IPS DF 6.9 (cell line): ENCODE results near the gene BTN3A1.
"Not testable (repeated sequence)": the region's sequence is repeated elsewhere in the genome, so short reads cannot be mapped to it uniquely, and the experiment has no call there.

Experiments
- DNase-seq: peaks from one replicate; pipeline ENCODE4 v3.0.0-alpha.2; 2013; ENCODE audit warnings: low read depth, low spot score
- H3K27ac ChIP-seq: one replicate; pipeline ENCODE4 v1.5.1; 2013; ENCODE audit warnings: low read length, control low read depth
- H3K27me3 ChIP-seq: 2 replicates; pipeline ENCODE4 v1.6.1; 2013; ENCODE audit warnings: mild to moderate bottlenecking, low read length; ENCODE audit not compliant: control insufficient read depth, insufficient read depth
- H3K36me3 ChIP-seq: 2 replicates; pipeline ENCODE4 v1.6.1; 2013; ENCODE audit warnings: low read length; ENCODE audit not compliant: control insufficient read depth, insufficient read depth
- H3K4me1 ChIP-seq: 2 replicates; pipeline ENCODE4 v1.6.1; 2013; ENCODE audit warnings: low read length; ENCODE audit not compliant: control insufficient read depth, insufficient read depth
- H3K4me3 ChIP-seq: 2 replicates; pipeline ENCODE4 v1.5.1; 2013; ENCODE audit warnings: mild to moderate bottlenecking, low read length
- H3K9me3 ChIP-seq: 2 replicates; pipeline ENCODE4 v1.6.1; 2013; ENCODE audit warnings: low read length, inconsistent platforms; ENCODE audit not compliant: control insufficient read depth, insufficient read depth
- WGBS: extraction: QIAGEN DNeasy Blood & Tissue Kit; methylation state at CpG from one replicate; pipeline ENCODE4 v1.1.7; 2013; ENCODE audit warnings: mixed read lengths, missing lambda C conversion rate; ENCODE audit not compliant: insufficient read length, insufficient coverage; 5-methylcytosine and 5-hydroxymethylcytosine counted together

Gene BTN3A1

GRCh38 chr6:26422329-26422728 is 20.3 kb downstream of the BTN3A1 start:
- Histone ChIP-seq H3K36me3 (0 out of 2 replicates have a peak, but pooled peaks cover 3% of the 10 kb centered on the region), H3K27ac (no peak overlapping the region), H3K4me3 (no peak overlapping the region; the same call in 1 of the 2 replicates), H3K4me1 (no peaks in the 10 kb centered on the region), H3K9me3 (no peaks in the 10 kb centered on the region), H3K27me3 (no peaks in the 10 kb centered on the region)
- DNase-seq = no peak
- no CpG with 5 or more reads among the region's 3 CpGs for WGBS

GRCh38 chr6:26426691-26427450 is 24.8 kb downstream of the BTN3A1 start:
- H3K27ac ChIP-seq = no peak overlapping the region
- no peak overlapping the region for H3K4me3 ChIP-seq
- no peak for DNase-seq
- WGBS = no CpG with 5 or more reads among the region's 5 CpGs
- H3K27me3 ChIP-seq = no peaks in the 10 kb centered on the region
- H3K4me1 ChIP-seq = no peaks in the 10 kb centered on the region
- H3K9me3 ChIP-seq = no peaks in the 10 kb centered on the region
- H3K36me3 ChIP-seq = peaks cover 7% of the 10 kb centered on the region

GRCh38 chr6:26427451-26427809 is 25.4 kb downstream of the BTN3A1 start:
- H3K36me3 ChIP-seq = peaks cover 7% of the 10 kb centered on the region

GRCh38 chr6:26428206-26428605 is 26.1 kb downstream of the BTN3A1 start:
- Histone ChIP-seq H3K9me3 (no peaks in the 10 kb centered on the region), H3K4me3 (no peak overlapping the region), H3K4me1 (no peaks in the 10 kb centered on the region), H3K36me3 (peaks cover 7% of the 10 kb centered on the region), H3K27me3 (no peaks in the 10 kb centered on the region), H3K27ac (no peak overlapping the region)
- no CpG with 5 or more reads among the region's 2 CpGs for WGBS
- no peak for DNase-seq

More at GRCh38 chr6:26427451-26427809, 25.4 kb downstream of the BTN3A1 start:
- H3K27me3 ChIP-seq = no peaks in the 10 kb centered on the region
- no peaks in the 10 kb centered on the region for H3K4me1 ChIP-seq
- no peaks in the 10 kb centered on the region for H3K9me3 ChIP-seq
- no peak for DNase-seq
- no peak overlapping the region for H3K4me3 ChIP-seq
- H3K27ac ChIP-seq = no peak overlapping the region
- WGBS = no CpG with 5 or more reads among the region's 3 CpGs

GRCh38 chr6:26430787-26431186 is 28.7 kb downstream of the BTN3A1 start:
- Histone ChIP-seq H3K4me3 (no peak overlapping the region), H3K36me3 (peaks cover 7% of the 10 kb centered on the region), H3K27ac (no peak overlapping the region), H3K27me3 (no peaks in the 10 kb centered on the region; the same call in 1 of the 2 replicates), H3K9me3 (no peaks in the 10 kb centered on the region), H3K4me1 (no peaks in the 10 kb centered on the region)
- DNase-seq = no peak
- no CpG with 5 or more reads among the region's 5 CpGs for WGBS

- WGBS = no CpG with 5 or more reads among the region's 6 CpGs
- peaks cover 4% of the 10 kb centered on the region for H3K36me3 ChIP-seq
- no peaks in the 10 kb centered on the region for H3K9me3 ChIP-seq
- H3K27ac ChIP-seq = no peak overlapping the region
- no peak for DNase-seq
- no peaks in the 10 kb centered on the region; the same call in 1 of the 2 replicates for H3K27me3 ChIP-seq
- no peak overlapping the region for H3K4me3 ChIP-seq
- no peaks in the 10 kb centered on the region for H3K4me1 ChIP-seq
These were observed 29.4 kb downstream of the BTN3A1 start for GRCh38 chr6:26431258-26432172.

GRCh38 chr6:26432627-26433201 is 30.6 kb downstream of the BTN3A1 start:
- DNase-seq = no peak
- H3K4me3 ChIP-seq = no peak overlapping the region
- no peak overlapping the region for H3K27ac ChIP-seq
- H3K4me1 ChIP-seq = no peaks in the 10 kb centered on the region
- no CpG with 5 or more reads among the region's 5 CpGs for WGBS
- peaks cover 4% of the 10 kb centered on the region for H3K36me3 ChIP-seq
- H3K9me3 ChIP-seq = no peaks in the 10 kb centered on the region
- H3K27me3 ChIP-seq = no peaks in the 10 kb centered on the region; the same call in 1 of the 2 replicates

GRCh38 chr6:26433680-26434079 is 31.6 kb downstream of the BTN3A1 start:
- H3K36me3 ChIP-seq, H3K27me3 ChIP-seq, H3K27ac ChIP-seq, H3K4me1 ChIP-seq, H3K4me3 ChIP-seq, DNase-seq, H3K9me3 ChIP-seq: not testable (repeated sequence)
- no CpG with 5 or more reads among the region's 8 CpGs for WGBS

GRCh38 chr6:26436018-26436417 is 33.9 kb downstream of the BTN3A1 start:
- no peak overlapping the region for H3K4me3 ChIP-seq
- H3K27ac ChIP-seq = no peak overlapping the region
- DNase-seq = no peak
- peaks cover 4% of the 10 kb centered on the region; the same call in 1 of the 2 replicates for H3K36me3 ChIP-seq
- no peaks in the 10 kb centered on the region for H3K9me3 ChIP-seq
- WGBS = no CpG with 5 or more reads among the region's 4 CpGs
- H3K27me3 ChIP-seq = no peaks in the 10 kb centered on the region; the same call in 1 of the 2 replicates
- no peaks in the 10 kb centered on the region for H3K4me1 ChIP-seq

GRCh38 chr6:26437550-26437949 is 35.5 kb downstream of the BTN3A1 start:
- Histone ChIP-seq H3K4me1 (no peaks in the 10 kb centered on the region), H3K9me3 (no peaks in the 10 kb centered on the region), H3K36me3 (no peaks in the 10 kb centered on the region), H3K27me3 (no peaks in the 10 kb centered on the region; the same call in 1 of the 2 replicates), H3K4me3 (no peak overlapping the region), H3K27ac (no peak overlapping the region)
- no peak for DNase-seq
- WGBS = no CpG with 5 or more reads among the region's 1 CpG
